ENCODE data around the gene MTHFD2. TPM values are rescaled to one million over a fixed set of nuclear protein-coding genes. Genes with fewer than 3 reads are reported as not detected.
A peak's percentile ranks its signal among the peaks of the same experiment; 100 is the strongest.

Gene MTHFD2
- polyA plus RNA-seq, 3 donors, result 24.1 to 39.4 (median 38.5) TPM

- peaks cover 0 to 2% (median 0%) of the 10 kb centered on the region in 3 donors for H3K27me3 Mint-ChIP-seq (ENCODE audit: low read depth in 3 of 3)
- H3K79me2 ChIP-seq (ENCODE audit: insufficient read depth, low read length), result peaks cover 96% of the 10 kb centered on the region
- no peak overlapping the region for H3K4me2 ChIP-seq (replicated peaks; ENCODE audit: extremely low read depth, low read length, poor library complexity, severe bottlenecking)
- H3K36me3 ChIP-seq (replicated peaks in 1 of 2; ENCODE audit: control insufficient read depth in 1 of 2, insufficient read depth in 2 of 2, low read length in 2 of 2), result peaks cover 86 to 92% of the 10 kb centered on the region in 2 donors
- H3K36me3 Mint-ChIP-seq, result peaks cover 63 to 89% of the 10 kb centered on the region in 2 donors
- no peaks in the 10 kb centered on the region for H3K9me3 ChIP-seq (replicated peaks in 1 of 2; ENCODE audit: control insufficient read depth in 1 of 2, insufficient read depth in 1 of 2, low read length in 2 of 2)
- no peak overlapping the region for H3K4me3 ChIP-seq (replicated peaks in 1 of 3; ENCODE audit: low read depth in 2 of 3, low read length in 3 of 3)
- no peak for DNase-seq
- TF ChIP-seq, protein P1, sequence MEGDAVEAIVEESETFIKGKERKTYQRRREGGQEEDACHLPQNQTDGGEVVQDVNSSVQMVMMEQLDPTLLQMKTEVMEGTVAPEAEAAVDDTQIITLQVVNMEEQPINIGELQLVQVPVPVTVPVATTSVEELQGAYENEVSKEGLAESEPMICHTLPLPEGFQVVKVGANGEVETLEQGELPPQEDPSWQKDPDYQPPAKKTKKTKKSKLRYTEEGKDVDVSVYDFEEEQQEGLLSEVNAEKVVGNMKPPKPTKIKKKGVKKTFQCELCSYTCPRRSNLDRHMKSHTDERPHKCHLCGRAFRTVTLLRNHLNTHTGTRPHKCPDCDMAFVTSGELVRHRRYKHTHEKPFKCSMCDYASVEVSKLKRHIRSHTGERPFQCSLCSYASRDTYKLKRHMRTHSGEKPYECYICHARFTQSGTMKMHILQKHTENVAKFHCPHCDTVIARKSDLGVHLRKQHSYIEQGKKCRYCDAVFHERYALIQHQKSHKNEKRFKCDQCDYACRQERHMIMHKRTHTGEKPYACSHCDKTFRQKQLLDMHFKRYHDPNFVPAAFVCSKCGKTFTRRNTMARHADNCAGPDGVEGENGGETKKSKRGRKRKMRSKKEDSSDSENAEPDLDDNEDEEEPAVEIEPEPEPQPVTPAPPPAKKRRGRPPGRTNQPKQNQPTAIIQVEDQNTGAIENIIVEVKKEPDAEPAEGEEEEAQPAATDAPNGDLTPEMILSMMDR (IDR thresholded peaks at IDR 0.05), result no peak
- H3K4me3 Mint-ChIP-seq, result no peak overlapping the region
- no peaks in the 10 kb centered on the region for H3K4me1 ChIP-seq (ENCODE audit: control insufficient read depth in 1 of 2, insufficient read depth in 2 of 2, low read length in 2 of 2)
- no peak overlapping the region for H3K27ac Mint-ChIP-seq
- peaks cover 0 to 5% (median 3%) of the 10 kb centered on the region in 7 donors for H3K9me3 Mint-ChIP-seq
- H4K20me1 ChIP-seq (ENCODE audit: insufficient read depth, low read length), result peaks cover 98% of the 10 kb centered on the region
- H3K4me1 Mint-ChIP-seq, result peaks cover 6% of the 10 kb centered on the region
- no peak overlapping the region for H3K9ac ChIP-seq (ENCODE audit: insufficient read depth, low read length, poor library complexity, severe bottlenecking)
- no peak overlapping the region for H2AFZ ChIP-seq (ENCODE audit: insufficient read depth, low read depth, low read length, poor library complexity, severe bottlenecking)
- H3K27ac ChIP-seq (ENCODE audit: low read depth in 1 of 2, low read length in 2 of 2), result no peak overlapping the region
- no CpG with 5 or more reads among the region's 2 CpGs for WGBS (ENCODE audit: insufficient coverage)
- intact Hi-C loops (cut with micrococcal nuclease), result no loop called here
- no peaks in the 10 kb centered on the region for H3K27me3 ChIP-seq (ENCODE audit: control insufficient read depth in 2 of 2, insufficient read depth in 2 of 2, low read length in 2 of 2)
Measured at GRCh38 chr2:74168739-74169138, 29.7 kb upstream of the MTHFD2 start.

DNA sequence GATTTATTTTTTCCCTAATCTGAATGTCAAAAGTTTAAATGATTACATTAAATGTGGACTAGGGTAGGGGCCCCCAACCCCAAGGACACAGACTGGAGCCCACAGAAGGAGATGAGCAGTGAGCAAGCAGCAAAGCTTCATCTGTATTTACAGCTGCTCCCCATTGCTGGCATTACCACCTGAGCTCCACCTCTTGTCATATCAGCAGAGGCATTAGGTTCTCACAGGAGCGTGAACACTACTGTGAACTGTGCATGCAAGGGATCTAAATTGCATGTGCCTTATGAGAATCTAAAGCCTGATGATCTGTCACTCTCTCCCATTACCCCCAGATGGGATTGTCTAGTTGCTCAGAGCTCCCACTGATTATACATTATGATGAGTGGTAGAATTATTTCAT is 23.5 kb upstream of the MTHFD2 start:
- H3K9me3 ChIP-seq (replicated peaks in 1 of 2; ENCODE audit: control insufficient read depth in 1 of 2, insufficient read depth in 1 of 2, low read length in 2 of 2), result no peaks in the 10 kb centered on the region
- H3K36me3 ChIP-seq (replicated peaks in 1 of 2; ENCODE audit: control insufficient read depth in 1 of 2, insufficient read depth in 2 of 2, low read length in 2 of 2), result peaks cover 25 to 30% of the 10 kb centered on the region in 2 donors
- H3K9me3 Mint-ChIP-seq, result peaks cover 0 to 2% (median 0%) of the 10 kb centered on the region in 7 donors
- TF ChIP-seq, protein P1 (IDR thresholded peaks at IDR 0.05), result no peak
- H3K4me2 ChIP-seq (replicated peaks; ENCODE audit: extremely low read depth, low read length, poor library complexity, severe bottlenecking), result peak overlapping the region; percentile 29
- no peak overlapping the region for H3K9ac ChIP-seq (ENCODE audit: insufficient read depth, low read length, poor library complexity, severe bottlenecking)
- peak overlapping the region in 1 of 2 donors; percentile 64 for H3K27ac ChIP-seq (ENCODE audit: low read depth in 1 of 2, low read length in 2 of 2)
- H3K36me3 Mint-ChIP-seq, result peaks cover 20 to 43% of the 10 kb centered on the region in 2 donors
- no peak for DNase-seq
- peaks cover 26 to 46% of the 10 kb centered on the region in 2 donors for H3K4me1 ChIP-seq (ENCODE audit: control insufficient read depth in 1 of 2, insufficient read depth in 2 of 2, low read length in 2 of 2)
- peaks cover 0 to 2% (median 0%) of the 10 kb centered on the region in 3 donors for H3K27me3 Mint-ChIP-seq (ENCODE audit: low read depth in 3 of 3)
- peaks cover 96% of the 10 kb centered on the region for H3K79me2 ChIP-seq (ENCODE audit: insufficient read depth, low read length)
- WGBS (ENCODE audit: insufficient coverage), result no CpG with 5 or more reads among the region's 1 CpG
- peak overlapping the region in 1 of 2 donors; percentile 33 for H3K4me3 Mint-ChIP-seq
- no peaks in the 10 kb centered on the region for H3K27me3 ChIP-seq (ENCODE audit: control insufficient read depth in 2 of 2, insufficient read depth in 2 of 2, low read length in 2 of 2)
- H2AFZ ChIP-seq (ENCODE audit: insufficient read depth, low read depth, low read length, poor library complexity, severe bottlenecking), result no peak overlapping the region
- intact Hi-C loops (cut with micrococcal nuclease), result no loop called here
- peak overlapping the region in 1 of 3 experiments; percentile 19 for H3K4me3 ChIP-seq (replicated peaks in 1 of 3; ENCODE audit: low read depth in 2 of 3, low read length in 3 of 3)
- H4K20me1 ChIP-seq (ENCODE audit: insufficient read depth, low read length), result peaks cover 82% of the 10 kb centered on the region
- H3K4me1 Mint-ChIP-seq, result peaks cover 46% of the 10 kb centered on the region
- H3K27ac Mint-ChIP-seq, result peak overlapping the region in 4 of 7 donors; percentile 53 to 66 (median 60)
